ENCODE data around the gene CCNG2. TPM values are rescaled to one million over a fixed set of nuclear protein-coding genes. Genes with fewer than 3 reads are reported as not detected.

Gene CCNG2
- total RNA-seq, 1 experiment from 2014 or later: 34.1 TPM

DNA sequence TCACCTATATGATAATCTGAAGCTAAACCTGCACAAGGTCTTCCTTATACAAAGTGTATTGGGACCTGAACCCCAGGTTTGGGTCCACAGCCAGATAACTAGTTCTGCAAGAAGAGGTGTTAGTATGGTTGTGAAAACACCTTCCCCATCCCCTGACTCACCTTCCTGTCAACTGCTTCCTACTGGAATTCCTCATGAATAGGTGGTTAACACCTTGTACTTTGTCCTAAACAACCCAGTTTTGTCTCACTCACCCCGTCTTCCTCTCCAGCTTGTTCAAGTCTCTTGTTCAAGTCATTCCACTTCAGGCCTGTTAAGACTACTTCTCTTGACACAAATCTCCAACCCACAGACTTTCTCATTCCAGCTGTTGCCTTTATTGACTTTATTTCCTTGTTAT lies 45.5 kb downstream of the CCNG2 start:
- BruUV-seq (replicated peaks): no TSS peak
- Histone ChIP-seq H3K9ac (ENCODE audit: low read length) (no peak overlapping the region), H3K4me3 (replicated peaks in 1 of 2; ENCODE audit: low read depth in 1 of 2, low read length in 2 of 2) (no peak overlapping the region), H3K4me2 (ENCODE audit: low read length) (no peak overlapping the region), H3K9me2 (ENCODE audit: insufficient read depth) (no peaks in the 10 kb centered on the region), H3K9me3 (ENCODE audit: control insufficient read depth in 1 of 2, insufficient read depth in 1 of 2, low read depth in 1 of 2, low read length in 2 of 2) (no peaks in the 10 kb centered on the region), H3K4me1 (ENCODE audit: control insufficient read depth in 1 of 2, insufficient read depth in 2 of 2, low read length in 2 of 2) (peaks cover 0 to 12% of the 10 kb centered on the region in 2 experiments; a peak in 1 of 4 replicates), H3K27me3 (ENCODE audit: insufficient read depth, low read length) (no peaks in the 10 kb centered on the region), H4K20me1 (ENCODE audit: insufficient read depth) (no peaks in the 10 kb centered on the region), H3K36me3 (ENCODE audit: control insufficient read depth in 1 of 2, insufficient read depth in 2 of 2, low read length in 2 of 2) (no peaks in the 10 kb centered on the region), H3K79me2 (ENCODE audit: insufficient read depth, low read length) (no peaks in the 10 kb centered on the region), H2AFZ (ENCODE audit: low read depth, low read length, poor library complexity, severe bottlenecking) (no peak overlapping the region), H3K27ac (ENCODE audit: low read depth, low read length) (no peak overlapping the region)
- DNase-seq (ENCODE audit: low read depth, low spot score) (no peak), ATAC-seq (no peak)
- intact Hi-C loops (cut with micrococcal nuclease): loop anchor here (2.0 to 10.0 kb wide), 3 partner anchors 108 to 770 kb away; no protein-coding TSS in a partner anchor
- RAD21 ChIA-PET (ENCODE audit: low non-redundant PET in 1 of 2, low total read pairs in 2 of 2, uncharacterized antibody in 2 of 2, unreplicated experiment in 2 of 2): interaction anchor here in 1 of 2 experiments (1.3 to 1.5 kb wide), 2 partner anchors 82 to 107 kb away, joined by 3 to 4 read pairs; no protein-coding TSS in a partner anchor
- TF ChIP-seq ZNF274 (IDR thresholded peaks at IDR 0.05; ENCODE audit: low read depth, low read length): no peak
- no peak for TF ChIP-seq JUND (IDR thresholded peaks at IDR 0.05)
- TF ChIP-seq FOSL1 (IDR thresholded peaks at IDR 0.05; ENCODE audit: low read depth): no peak
- TF ChIP-seq RAD21 (IDR thresholded peaks at IDR 0.05; ENCODE audit: low read depth): no peak
- no peak for TF ChIP-seq EZH2phosphoT487 (IDR thresholded peaks at IDR 0.05; ENCODE audit: borderline replicate concordance)
- no peak for TF ChIP-seq SRF (IDR thresholded peaks at IDR 0.05; ENCODE audit: low read depth)
- no peak for TF ChIP-seq TCF7L2 (IDR thresholded peaks at IDR 0.05; ENCODE audit: borderline replicate concordance, extremely low read depth, insufficient read depth, insufficient read length)
- no peak for TF ChIP-seq CBX3 (IDR thresholded peaks at IDR 0.05; ENCODE audit: low read depth)
- TF ChIP-seq YY1 (IDR thresholded peaks at IDR 0.05; ENCODE audit: extremely low read depth, insufficient replicate concordance, low read depth, low read length): no peak
- no peak for TF ChIP-seq POLR2A (IDR thresholded peaks at IDR 0.05; ENCODE audit: borderline replicate concordance, extremely low read depth, insufficient read depth, insufficient read length)
- no peak for TF ChIP-seq ZFX (IDR thresholded peaks at IDR 0.05)
- no peak for TF ChIP-seq ELF1 (IDR thresholded peaks at IDR 0.05; ENCODE audit: borderline replicate concordance, low read depth)
- TF ChIP-seq, protein P1, sequence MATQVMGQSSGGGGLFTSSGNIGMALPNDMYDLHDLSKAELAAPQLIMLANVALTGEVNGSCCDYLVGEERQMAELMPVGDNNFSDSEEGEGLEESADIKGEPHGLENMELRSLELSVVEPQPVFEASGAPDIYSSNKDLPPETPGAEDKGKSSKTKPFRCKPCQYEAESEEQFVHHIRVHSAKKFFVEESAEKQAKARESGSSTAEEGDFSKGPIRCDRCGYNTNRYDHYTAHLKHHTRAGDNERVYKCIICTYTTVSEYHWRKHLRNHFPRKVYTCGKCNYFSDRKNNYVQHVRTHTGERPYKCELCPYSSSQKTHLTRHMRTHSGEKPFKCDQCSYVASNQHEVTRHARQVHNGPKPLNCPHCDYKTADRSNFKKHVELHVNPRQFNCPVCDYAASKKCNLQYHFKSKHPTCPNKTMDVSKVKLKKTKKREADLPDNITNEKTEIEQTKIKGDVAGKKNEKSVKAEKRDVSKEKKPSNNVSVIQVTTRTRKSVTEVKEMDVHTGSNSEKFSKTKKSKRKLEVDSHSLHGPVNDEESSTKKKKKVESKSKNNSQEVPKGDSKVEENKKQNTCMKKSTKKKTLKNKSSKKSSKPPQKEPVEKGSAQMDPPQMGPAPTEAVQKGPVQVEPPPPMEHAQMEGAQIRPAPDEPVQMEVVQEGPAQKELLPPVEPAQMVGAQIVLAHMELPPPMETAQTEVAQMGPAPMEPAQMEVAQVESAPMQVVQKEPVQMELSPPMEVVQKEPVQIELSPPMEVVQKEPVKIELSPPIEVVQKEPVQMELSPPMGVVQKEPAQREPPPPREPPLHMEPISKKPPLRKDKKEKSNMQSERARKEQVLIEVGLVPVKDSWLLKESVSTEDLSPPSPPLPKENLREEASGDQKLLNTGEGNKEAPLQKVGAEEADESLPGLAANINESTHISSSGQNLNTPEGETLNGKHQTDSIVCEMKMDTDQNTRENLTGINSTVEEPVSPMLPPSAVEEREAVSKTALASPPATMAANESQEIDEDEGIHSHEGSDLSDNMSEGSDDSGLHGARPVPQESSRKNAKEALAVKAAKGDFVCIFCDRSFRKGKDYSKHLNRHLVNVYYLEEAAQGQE (IDR thresholded peaks at IDR 0.05; ENCODE audit: low read depth): no peak
- no peak for TF ChIP-seq CEBPB (IDR thresholded peaks at IDR 0.05; ENCODE audit: low read depth)
- TF ChIP-seq SP1 (IDR thresholded peaks at IDR 0.05; ENCODE audit: low read depth): no peak
- TF ChIP-seq EZH2 (IDR thresholded peaks at IDR 0.05): no peak
- TF ChIP-seq, protein P2, sequence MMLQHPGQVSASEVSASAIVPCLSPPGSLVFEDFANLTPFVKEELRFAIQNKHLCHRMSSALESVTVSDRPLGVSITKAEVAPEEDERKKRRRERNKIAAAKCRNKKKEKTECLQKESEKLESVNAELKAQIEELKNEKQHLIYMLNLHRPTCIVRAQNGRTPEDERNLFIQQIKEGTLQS (IDR thresholded peaks at IDR 0.05): no peak
- TF ChIP-seq, protein P3, sequence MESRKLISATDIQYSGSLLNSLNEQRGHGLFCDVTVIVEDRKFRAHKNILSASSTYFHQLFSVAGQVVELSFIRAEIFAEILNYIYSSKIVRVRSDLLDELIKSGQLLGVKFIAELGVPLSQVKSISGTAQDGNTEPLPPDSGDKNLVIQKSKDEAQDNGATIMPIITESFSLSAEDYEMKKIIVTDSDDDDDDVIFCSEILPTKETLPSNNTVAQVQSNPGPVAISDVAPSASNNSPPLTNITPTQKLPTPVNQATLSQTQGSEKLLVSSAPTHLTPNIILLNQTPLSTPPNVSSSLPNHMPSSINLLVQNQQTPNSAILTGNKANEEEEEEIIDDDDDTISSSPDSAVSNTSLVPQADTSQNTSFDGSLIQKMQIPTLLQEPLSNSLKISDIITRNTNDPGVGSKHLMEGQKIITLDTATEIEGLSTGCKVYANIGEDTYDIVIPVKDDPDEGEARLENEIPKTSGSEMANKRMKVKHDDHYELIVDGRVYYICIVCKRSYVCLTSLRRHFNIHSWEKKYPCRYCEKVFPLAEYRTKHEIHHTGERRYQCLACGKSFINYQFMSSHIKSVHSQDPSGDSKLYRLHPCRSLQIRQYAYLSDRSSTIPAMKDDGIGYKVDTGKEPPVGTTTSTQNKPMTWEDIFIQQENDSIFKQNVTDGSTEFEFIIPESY (IDR thresholded peaks at IDR 0.05; ENCODE audit: extremely low read depth, insufficient replicate concordance, low read length): no peak
- TF ChIP-seq, protein P4, sequence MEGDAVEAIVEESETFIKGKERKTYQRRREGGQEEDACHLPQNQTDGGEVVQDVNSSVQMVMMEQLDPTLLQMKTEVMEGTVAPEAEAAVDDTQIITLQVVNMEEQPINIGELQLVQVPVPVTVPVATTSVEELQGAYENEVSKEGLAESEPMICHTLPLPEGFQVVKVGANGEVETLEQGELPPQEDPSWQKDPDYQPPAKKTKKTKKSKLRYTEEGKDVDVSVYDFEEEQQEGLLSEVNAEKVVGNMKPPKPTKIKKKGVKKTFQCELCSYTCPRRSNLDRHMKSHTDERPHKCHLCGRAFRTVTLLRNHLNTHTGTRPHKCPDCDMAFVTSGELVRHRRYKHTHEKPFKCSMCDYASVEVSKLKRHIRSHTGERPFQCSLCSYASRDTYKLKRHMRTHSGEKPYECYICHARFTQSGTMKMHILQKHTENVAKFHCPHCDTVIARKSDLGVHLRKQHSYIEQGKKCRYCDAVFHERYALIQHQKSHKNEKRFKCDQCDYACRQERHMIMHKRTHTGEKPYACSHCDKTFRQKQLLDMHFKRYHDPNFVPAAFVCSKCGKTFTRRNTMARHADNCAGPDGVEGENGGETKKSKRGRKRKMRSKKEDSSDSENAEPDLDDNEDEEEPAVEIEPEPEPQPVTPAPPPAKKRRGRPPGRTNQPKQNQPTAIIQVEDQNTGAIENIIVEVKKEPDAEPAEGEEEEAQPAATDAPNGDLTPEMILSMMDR (IDR thresholded peaks at IDR 0.05 in 2 of 3, conservative IDR thresholded peaks at IDR 0.05 in 1 of 3; ENCODE audit: borderline replicate concordance in 1 of 3, insufficient read depth in 1 of 3, low read depth in 2 of 3, low read length in 2 of 3): no peak
- TF ChIP-seq, protein P5, sequence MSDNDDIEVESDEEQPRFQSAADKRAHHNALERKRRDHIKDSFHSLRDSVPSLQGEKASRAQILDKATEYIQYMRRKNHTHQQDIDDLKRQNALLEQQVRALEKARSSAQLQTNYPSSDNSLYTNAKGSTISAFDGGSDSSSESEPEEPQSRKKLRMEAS (IDR thresholded peaks at IDR 0.05): no peak
- POLR2A ChIA-PET: no interaction called here
- CTCF ChIA-PET: interaction anchor here (1.1 to 2.9 kb wide), 9 partner anchors 67 to 772 kb away, joined by 3 to 74 read pairs (median 8); no protein-coding TSS in a partner anchor
